Globus pallidus (tissue), 1 donor: ENCODE results near the gene TERB1.
"Not testable (repeated sequence)": the region's sequence is repeated elsewhere in the genome, so short reads cannot be mapped to it uniquely, and the experiment has no call there.

Experiments used
- DNase-seq: peaks from one replicate; pipeline ENCODE4 v3.0.0-alpha.2; 2015; ENCODE audit warnings: low spot score

Gene TERB1

DNA sequence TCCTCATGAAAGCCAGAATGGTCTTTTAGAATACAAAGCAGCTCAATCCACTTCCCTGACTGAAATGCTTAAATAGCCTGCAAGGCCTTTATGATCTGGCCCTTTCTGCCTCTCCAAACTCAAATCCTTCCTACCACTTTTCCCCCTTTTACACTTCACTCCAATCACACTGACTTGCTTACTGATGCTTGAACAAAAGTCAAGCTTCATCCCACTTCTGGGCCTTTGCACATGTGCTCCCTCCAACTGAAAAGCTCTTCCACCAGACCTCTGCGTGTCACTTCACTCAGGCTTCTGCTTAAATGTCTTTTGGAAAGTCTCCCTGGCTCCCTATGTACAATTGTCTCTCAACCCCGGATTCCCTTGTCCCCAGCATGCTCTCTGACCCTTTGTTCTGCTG, 13.3 kb upstream of the TERB1 start:
- DNase-seq, result no peak

DNA sequence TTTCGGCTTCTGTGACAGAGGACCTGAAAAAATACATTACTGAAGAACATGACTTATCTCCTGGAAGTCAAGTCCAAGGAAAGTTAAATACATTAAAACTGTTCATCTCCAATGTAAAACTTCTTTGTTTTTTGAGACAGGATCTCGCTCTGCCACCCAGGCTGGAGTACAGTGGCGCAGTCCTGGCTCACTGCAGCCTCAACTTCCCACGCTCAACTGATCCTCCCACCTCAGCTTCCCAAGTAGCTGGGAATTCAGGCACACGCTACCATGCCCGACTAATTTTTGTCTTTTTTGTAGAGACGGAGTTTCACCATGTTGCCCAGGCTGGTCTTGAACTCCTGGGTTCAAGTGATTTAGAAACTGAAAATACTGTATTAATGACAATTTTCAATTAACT, 9.7 kb upstream of the TERB1 start:
- no peak for DNase-seq

DNA sequence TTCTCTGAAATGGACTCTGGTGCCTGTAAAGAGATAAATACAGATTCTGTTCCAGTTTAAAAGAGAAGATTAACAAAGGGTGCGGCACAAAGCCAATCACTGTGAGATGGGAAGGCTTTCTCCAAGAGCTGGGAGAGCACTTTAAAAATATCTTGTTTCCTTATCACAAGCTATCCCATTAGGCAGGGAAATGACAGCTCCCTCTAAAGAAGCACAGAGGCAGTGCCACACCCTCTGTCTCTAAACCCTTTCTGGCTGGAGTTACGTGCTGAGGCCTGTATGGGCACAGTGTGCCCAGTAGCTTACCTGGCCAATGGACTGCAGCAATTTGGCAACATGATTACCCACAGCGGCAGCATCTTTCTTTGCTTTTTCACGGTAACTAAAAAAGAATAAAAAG, 9.0 kb upstream of the TERB1 start:
- DNase-seq, result no peak

DNA sequence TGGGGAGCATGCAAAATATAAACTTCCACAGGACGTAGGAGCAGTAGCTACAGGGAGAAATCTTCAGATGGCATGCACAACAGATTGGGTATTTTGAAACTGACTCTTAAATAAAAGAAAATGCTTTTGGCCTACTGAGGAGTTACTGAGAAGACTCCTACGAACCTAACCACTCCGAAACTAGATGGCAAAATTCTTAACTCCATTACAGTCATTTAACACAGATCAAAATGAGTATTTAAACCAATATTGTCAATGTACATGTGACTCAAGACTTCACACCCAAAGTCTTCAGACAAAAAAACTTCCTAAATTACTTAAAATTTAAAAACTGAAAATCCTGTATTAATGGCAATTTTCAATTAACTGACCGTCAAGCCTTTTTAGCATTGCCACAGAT, 8.4 kb upstream of the TERB1 start:
- no peak for DNase-seq

DNA sequence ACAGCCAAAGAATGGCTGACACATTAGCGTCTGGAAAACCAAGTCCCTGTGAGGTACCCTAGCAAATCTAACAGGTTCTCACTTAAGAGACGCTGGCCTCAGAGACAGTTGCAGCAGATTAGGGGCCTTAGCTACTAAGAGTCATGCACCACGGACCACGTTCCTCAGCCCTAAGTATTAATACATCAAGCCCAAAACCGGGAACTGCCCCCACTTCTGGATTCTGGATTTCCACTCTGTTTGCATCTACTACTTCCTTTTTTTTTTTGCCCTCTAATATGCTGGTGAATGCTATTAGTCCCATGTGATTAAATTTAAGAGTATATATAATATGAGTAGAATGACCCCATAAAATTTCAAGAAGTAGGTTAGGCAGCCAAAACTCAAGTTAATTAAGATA, 775 bp upstream of the TERB1 start:
- peak; percentile 0 for DNase-seq

DNA sequence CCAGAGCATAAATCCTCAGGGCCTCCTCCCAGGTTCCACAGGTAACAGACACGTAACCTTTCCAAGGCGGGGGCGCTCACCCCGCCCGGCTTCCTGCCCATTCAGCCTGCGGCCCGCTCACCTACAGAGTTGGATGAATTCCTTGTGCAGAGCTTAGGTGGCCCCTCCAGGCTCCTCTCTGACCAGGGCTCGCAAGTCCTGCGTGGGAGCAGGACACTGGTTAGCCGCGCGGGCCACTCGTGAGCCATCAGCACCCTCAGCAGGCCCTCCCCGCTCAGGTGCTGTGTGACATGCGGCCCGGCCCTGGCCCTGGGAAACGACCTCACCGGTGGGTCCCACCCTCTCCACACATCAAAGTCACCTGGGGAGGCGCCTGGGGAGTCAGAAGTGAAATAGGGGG, 528 bp downstream of the TERB1 start:
- no peak for DNase-seq

DNA sequence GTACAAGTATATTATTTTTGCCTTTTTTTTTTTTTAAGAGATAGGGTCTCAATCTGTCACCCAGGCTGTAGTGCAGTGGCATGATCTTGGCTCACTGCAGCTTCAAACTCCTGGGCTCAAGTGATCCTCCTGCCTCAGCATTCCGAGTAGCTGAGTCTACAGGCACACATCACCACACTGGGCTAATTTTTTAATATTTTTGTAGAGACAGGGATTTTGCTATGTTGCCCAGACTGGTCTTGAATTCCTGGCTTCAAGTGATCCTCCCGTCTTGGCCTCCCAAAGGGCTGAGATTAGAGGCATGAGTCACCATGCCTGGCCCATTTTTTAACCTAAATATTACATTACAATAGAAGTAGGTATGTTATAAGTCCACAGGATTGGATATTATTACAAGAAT, 3.2 kb downstream of the TERB1 start:
- DNase-seq, result no peak

DNA sequence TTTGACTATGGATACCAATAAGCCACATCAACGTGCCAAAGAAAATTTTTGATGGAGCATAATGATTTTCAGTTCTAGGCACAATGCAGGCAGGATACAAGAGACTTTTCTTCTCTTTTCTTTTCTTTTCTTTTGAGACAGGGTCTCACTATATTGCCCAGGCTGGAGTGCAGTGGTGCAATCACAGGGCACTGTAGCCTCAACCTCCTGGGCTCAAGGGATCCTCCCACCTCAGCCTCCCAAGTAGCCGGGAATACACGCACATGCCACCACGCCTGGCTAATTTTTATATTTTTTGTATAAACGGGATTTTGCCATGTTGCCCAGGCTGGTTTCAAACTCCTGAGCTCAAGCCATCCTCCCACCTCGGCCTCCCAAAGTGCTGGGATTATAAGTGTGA, 7.4 kb downstream of the TERB1 start:
- not testable (repeated sequence) for DNase-seq

DNA sequence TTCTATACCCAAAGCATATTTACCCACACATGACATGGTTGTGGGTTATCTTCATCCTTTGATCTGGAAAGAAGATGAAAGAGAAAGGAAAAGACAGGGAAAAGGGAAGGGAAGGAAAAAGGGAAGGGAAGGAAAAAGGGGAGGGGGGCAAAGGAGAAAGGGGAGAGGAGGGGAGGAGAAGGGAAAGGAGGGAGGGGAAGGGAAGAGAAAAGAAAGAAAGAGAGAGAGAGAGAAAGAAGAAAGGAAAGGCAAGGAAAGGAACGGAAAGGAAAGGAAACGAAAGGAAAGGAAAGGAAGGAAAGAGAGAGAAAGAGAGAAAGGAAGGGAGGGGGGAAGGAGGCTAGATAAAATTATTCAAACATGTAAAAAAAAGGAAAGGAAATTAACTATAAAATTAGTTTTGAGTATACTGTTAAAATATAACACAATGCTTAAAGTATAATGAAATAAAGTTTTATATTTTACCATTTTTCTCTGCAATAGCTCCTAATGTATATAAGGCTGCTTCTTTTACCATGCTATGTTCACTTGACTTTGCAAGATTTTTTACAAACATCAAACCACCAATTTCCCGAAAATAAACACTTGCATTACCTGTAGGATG, 11.2 kb downstream of the TERB1 start:
- no peak for DNase-seq

DNA sequence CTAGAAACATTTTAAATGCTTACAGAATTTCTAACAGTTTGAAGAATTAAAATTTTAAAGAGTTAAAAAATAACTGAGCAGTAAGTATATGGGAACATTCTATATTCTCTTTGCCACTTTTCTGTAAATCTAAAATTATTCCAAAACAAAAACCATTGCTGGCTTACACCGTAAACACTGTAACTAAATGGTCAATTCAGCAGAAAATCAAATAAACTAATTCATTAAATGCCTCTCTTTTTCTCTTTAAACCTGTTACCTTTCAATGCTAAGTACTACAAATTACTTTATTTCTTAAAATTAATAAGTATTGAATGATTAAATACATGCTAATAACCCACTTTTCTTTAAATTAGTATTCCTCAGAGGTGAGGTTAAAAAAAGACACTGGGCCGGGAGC, 14.0 kb downstream of the TERB1 start:
- no peak for DNase-seq

DNA sequence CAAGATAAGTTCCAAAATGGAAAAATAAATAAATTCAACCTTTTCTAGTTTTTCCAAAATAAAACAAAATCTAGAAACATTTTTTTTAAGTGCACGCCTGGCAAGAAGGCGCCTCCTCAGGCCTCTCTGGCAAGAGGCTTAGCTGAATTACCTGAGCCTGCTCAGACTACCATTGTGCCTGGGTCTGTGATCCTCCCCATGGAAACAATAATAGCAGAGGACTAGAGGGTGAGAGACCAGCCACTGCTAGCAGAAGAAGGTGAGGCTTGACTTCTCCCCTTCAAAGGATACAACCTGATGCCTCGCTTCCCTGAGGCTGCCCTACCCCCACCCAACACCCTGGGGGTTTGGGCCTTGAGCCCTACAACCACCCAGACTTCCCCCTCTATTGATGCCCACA, 14.8 kb downstream of the TERB1 start:
- no peak for DNase-seq

DNA sequence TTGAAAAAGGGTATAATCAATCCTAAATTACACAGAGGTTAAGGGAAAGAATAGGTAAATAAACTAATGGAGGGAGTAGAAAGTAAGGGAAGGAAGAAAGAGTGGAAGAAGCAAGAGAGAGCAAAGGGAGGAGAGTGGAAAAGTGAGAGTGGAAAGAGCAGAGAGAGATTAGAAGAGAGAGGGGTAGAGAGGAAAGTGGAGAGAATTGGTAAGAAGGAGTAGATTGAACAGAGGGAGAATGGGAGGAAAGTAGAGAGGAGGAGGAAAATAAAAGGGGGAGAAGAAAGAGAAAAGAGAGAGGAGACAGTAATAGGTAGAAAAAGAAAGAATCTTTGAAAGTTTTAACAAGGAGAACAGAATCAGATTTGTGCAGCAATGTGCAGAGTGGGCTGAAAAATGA, 24.9 kb downstream of the TERB1 start:
- no peak for DNase-seq

DNA sequence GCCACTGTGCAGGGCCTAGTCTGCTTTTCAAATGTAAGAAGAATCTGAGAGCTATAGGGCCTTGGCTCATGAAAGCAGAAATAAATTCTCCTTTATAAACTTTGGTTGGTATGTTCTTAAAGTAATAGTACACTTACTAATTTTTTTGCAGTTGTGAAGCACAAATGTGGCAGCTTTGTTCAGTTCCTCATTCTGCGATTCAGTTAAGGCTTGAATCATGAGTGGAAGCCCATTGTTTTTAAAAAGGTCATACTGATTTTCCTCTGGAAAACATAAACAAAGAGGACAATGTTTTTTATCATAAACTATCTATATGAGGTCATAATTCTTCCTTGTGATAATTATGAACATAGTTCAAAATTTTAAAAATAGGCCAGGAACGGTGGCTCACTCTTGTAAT, 26.4 kb downstream of the TERB1 start:
- DNase-seq, result no peak

DNA sequence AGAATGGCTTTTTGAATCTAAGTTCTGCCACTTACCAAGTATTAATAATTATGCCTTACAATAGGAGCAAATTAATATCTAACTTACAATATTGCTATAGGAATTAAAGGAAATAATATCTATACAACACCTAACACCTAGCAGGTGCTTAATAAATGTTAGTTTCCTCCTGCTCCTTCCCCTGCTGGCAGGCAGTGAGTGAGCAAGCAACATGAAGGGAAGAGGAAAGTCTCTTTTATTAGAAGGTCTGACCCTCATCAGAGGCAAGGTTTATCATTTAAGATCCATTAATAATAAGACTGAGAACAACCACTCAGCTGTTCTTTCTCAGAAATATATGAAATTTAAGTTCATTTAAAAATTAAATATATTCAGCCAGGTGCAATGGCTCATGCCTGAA, 43.3 kb downstream of the TERB1 start:
- no peak for DNase-seq

DNA sequence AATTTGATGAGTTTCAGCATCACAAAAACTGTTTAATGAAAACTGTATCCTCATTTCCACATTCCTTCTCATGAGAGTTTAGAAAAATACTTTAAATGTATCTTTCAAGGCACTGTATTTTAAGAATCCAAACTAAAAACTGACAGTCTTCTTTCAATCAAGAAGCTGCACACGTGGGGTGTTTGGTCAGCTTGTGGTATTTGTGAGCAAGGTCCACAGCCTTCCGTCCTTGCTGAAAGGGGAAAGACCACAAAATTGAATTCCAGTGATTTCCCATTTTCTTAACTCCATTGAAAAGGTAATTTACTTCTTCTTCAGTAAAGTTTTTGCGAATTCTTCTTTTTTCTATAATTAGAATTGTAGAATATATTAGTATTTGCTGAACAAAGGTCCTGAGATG, 46.6 kb downstream of the TERB1 start:
- no peak for DNase-seq

DNA sequence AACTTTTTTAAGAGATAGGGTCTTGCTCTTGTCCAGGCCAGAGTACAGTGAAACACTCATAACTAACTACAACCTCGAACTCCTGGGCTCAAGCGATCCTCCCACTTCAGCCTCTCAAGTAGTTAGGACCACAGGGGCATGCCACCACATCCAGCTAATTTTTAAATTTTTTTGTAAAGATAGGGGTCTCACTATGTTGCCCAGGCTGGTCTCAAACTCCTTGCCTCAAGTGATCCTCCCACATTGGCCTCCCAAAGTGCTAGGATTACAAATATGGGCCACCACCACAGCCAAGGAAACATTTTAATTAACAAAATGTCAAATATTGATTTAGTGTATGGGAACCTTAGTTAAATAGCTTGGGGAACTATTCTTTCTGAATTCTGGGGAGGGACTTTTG, 47.2 kb downstream of the TERB1 start:
- DNase-seq, result no peak

DNA sequence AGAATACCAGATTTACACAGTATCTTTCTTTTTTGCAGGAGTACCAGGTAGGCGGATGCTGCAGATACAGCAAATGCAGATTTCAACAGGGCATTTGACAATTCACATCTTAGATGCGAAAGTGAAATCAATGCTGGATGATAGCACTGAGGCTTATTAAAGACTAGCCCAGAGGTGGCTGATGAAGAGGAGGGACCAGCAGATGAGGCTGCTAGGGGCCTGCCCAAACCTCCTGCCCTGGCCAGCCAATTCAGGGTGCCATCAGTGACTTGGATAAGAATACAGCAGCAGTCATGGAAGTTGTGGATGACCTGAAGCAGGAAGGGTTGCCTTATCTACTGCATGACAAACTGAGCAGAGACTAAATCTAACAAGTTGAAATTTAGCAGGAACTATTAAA, 48.4 kb downstream of the TERB1 start:
- DNase-seq, result no peak

DNA sequence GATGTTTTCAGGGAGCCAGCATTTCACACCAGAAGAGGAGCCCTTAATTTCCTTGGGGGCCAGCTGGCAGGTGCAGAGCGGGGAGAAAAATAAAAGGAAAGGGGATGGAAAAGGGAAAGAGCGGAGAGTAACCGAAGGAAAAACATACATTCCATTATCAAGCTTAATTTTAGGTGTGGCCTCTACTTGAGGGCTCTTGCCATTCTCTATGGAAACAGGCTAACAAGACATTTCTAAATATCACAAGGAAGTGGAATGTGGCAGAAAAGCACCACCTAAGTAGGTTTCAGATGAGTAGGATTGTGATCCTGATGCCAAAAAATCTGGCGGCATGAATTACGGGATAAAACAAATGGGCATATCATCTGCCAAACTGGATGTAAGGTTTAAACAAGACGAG, 49.0 kb downstream of the TERB1 start:
- DNase-seq, result no peak

DNA sequence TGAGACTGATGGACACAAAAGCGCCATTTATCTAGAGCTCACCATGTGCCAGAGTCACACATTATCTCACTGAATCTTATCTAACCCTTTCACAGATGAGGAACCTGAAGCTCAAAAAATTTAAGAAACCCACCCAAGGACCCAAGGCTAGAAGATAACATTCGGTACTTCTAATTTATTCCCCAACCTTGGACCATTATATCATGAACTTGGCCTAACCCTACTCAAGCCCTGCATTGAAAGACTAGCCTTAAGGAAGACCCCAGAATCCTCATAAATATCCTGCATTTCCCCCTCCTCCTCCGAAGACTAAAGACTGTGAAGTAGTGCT, 49.4 kb downstream of the TERB1 start:
- DNase-seq, result no peak

DNA sequence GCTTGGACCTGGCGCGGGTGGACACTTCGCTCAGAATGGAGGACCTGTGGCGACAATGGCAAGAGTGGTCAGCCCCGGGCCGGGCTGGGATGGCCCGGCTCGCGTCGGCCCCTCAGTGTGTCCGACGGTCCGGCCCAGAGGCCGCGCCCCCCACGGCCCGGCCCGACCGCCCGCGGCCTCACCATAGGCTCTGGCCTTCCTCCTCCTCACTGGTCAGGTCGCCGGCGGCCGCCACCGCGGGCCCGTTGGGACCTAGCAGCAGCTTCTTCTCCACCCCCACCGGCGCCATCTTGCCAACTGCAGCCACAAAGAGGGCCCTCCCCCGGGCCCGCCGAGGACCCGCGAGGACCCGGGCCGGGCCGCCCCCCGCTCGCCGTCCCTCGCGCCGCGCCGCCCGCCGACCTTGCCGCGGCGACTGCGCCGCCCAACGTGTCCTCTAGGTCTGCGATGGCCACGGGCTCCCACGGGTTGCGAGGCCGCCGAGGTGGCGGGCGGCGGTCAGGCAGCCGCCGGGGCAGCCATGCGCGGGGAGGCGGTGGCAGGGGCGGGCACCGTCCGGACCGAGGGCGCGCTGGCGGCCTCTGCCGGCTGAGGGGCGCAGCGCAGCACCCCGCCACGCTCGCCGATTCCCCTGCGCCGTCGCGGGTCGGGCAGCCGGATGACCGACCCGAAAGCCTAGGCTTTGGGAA, 49.9 kb downstream of the TERB1 start, which contains the start of gene DYNC1LI2:
DYNC1LI2 (minus strand) TSS at position 307 of the 689 bp plus-strand sequence; CDS start at position 289, 18 bp downstream.
- peak; percentile 75 for DNase-seq

DNA sequence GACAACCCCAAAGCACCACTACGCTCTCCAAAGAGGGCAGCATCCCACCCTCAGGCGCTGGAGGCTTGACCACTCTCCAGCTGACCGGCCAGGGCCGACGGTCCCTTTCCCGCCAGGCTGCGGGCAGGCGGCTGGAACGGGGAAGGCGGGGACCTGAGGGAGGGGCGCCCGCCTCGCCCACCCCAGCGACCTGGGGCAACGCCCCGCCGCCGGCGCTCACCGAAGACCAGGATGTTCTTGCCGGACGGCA, 50.4 kb downstream of the TERB1 start:
- no peak for DNase-seq

DNA sequence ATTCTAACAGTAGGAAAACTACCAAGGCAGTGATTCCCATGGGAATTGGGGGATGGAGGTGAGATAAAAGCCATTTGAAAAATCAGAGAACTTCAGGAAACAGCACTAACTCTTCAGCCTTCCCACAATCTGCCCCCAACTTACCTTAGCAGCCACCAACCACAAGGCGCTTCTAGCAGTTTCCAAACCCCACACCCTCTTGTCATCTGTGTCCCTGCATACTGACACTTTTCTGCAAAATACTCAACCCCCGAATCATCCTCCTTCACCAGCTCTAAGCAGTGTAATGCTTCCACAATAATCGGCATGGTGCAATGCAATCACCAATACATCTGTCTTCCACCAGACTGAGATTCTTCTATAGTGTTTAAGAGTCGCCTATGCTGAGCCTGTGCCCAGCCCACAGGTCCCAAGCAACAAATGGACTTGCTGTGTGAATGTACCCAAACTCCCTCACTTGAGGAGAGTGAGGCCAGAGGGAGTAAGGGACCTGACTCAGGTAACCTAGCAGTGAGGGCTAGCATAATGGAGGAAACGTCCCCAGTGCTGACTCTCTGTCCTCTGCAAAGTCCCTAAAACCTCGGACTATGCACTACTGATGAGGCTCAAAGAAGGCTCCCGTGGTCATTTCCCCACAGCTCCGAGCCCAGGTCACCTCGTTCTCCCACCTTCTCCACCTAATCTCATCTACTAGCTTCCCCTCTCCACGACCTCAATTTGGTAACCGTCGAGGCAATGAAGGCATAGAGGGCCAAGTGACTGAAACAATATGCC, 50.9 kb downstream of the TERB1 start:
- no peak for DNase-seq

DNA sequence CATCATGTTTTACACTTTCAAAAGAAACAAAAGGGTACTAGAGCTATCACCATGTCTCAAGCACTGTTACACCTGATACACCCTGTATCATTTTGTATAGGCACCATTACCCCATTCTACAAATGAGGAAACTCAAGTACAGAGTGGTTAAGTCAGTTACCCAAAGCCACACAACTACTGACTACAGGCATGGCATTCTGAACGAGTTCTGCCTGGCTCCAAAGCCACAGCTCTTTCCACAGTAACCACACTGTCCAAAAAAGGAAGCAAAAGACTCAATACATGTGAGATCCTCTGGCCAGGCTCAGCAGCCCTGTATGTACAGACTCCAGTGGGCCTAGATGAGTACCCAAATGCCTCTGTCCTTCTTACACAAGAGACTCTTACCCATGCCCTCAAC, 54.7 kb downstream of the TERB1 start:
- no peak for DNase-seq

DNA sequence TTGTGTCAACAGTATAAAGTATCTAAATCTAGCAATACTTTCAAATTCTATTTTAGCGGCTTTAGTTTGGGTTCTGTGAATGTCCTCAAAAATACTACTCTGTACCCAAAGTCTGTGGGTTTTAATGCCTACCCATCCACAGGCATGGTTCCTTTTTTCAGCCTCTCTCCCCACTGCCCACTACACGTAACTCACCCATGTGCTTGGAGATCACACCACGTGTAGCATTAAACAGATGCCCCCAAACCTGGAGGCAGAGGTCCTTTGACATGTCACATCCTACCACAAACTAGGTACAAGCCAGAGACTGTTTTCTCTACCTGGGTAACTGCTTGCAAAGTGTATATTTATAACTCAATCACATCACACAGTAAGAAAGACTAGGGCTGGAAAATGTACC, 55.3 kb downstream of the TERB1 start:
- DNase-seq, result no peak
